GM12878 (cell line): ENCODE data around the gene ARID5B.

ENCODE experiments used
- CHD4 ChIP-seq: fragments of 200-600 bp; sonication (generic); IDR thresholded peaks from 2 replicates; pipeline ENCODE4 v1.6.1; 2016; ENCODE audit warnings: mild to moderate bottlenecking
- NFYA ChIP-seq: IDR thresholded peaks from 2 replicates; pipeline ENCODE4 v1.6.1; 2011; ENCODE audit warnings: low read depth, mild to moderate bottlenecking, low read length, improper control_type of control experiment, borderline replicate concordance
- YY1 ChIP-seq: IDR thresholded peaks from 2 replicates; pipeline ENCODE4 v1.6.1; 2011; ENCODE audit warnings: low read depth, mild to moderate bottlenecking, low read length
- ZNF274 ChIP-seq: IDR thresholded peaks from one replicate; pipeline ENCODE4 v1.8.0; 2011; ENCODE audit not compliant: insufficient read length, insufficient read depth
- TF ChIP-seq, protein P1 (sequence below): IDR thresholded peaks from 2 replicates; pipeline ENCODE4 v1.6.1; 2011; ENCODE audit warnings: low read depth, low read length, improper control_type of control experiment, borderline replicate concordance
- TF ChIP-seq, protein P2 (sequence below): fragments of 450-650 bp; conservative IDR thresholded peaks from 2 replicates; pipeline ENCODE4 v1.6.1; 2017; ENCODE audit warnings: mild to moderate bottlenecking, moderate library complexity
- TF ChIP-seq, protein P3 (sequence below): fragments of 450-650 bp; IDR thresholded peaks from 2 replicates; pipeline ENCODE4 v1.6.1; 2017; ENCODE audit warnings: mild to moderate bottlenecking
- TF ChIP-seq, protein P4 (sequence below): fragments of 450-650 bp; IDR thresholded peaks from 2 replicates; pipeline ENCODE4 v1.6.1; 2018; ENCODE audit warnings: mild to moderate bottlenecking, low read depth, moderate library complexity; ENCODE audit not compliant: partially characterized antibody
- TF ChIP-seq, protein P5 (sequence below), 3 experiments: IDR thresholded peaks in 2 of 3; conservative IDR thresholded peaks in 1 of 3; 2 replicates each; pipeline ENCODE4 v1.5.1; 2011; ENCODE audit warnings: low read depth in 3 of 3, low read length in 3 of 3, mild to moderate bottlenecking in 3 of 3, control low read depth in 2 of 3, moderate library complexity in 2 of 3, inconsistent platforms in 1 of 3, mixed read lengths in 1 of 3; ENCODE audit not compliant: control insufficient read depth in 2 of 3, insufficient read depth in 1 of 3; ENCODE audit errors: extremely low read depth in 1 of 3

DNA sequence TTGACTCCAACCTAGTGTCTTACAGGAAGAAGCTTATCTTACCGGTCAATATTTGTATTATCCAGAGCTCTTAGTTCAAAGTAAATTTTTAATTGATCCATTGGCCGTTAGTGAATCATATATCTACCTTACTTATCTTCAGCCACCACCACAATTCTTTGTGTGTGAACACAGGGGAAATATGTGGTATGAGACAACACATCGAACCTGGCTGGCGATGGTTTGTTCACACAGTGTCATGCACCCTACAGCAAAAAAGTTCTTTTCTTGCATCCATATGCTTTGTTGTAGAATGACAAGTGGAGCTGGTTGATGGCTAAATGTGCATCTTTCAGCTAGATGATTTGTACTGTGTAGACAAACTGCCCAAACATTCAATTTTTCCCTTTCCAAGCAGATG is 65.8 kb downstream of the ARID5B start:
- TF ChIP-seq, protein P1, sequence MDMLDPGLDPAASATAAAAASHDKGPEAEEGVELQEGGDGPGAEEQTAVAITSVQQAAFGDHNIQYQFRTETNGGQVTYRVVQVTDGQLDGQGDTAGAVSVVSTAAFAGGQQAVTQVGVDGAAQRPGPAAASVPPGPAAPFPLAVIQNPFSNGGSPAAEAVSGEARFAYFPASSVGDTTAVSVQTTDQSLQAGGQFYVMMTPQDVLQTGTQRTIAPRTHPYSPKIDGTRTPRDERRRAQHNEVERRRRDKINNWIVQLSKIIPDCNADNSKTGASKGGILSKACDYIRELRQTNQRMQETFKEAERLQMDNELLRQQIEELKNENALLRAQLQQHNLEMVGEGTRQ, result no peak
- TF ChIP-seq, protein P2, sequence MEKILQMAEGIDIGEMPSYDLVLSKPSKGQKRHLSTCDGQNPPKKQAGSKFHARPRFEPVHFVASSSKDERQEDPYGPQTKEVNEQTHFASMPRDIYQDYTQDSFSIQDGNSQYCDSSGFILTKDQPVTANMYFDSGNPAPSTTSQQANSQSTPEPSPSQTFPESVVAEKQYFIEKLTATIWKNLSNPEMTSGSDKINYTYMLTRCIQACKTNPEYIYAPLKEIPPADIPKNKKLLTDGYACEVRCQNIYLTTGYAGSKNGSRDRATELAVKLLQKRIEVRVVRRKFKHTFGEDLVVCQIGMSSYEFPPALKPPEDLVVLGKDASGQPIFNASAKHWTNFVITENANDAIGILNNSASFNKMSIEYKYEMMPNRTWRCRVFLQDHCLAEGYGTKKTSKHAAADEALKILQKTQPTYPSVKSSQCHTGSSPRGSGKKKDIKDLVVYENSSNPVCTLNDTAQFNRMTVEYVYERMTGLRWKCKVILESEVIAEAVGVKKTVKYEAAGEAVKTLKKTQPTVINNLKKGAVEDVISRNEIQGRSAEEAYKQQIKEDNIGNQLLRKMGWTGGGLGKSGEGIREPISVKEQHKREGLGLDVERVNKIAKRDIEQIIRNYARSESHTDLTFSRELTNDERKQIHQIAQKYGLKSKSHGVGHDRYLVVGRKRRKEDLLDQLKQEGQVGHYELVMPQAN, result no peak
- TF ChIP-seq YY1 (no peak), ZNF274 (no peak), NFYA (no peak), CHD4 (no peak)
- TF ChIP-seq, protein P3, sequence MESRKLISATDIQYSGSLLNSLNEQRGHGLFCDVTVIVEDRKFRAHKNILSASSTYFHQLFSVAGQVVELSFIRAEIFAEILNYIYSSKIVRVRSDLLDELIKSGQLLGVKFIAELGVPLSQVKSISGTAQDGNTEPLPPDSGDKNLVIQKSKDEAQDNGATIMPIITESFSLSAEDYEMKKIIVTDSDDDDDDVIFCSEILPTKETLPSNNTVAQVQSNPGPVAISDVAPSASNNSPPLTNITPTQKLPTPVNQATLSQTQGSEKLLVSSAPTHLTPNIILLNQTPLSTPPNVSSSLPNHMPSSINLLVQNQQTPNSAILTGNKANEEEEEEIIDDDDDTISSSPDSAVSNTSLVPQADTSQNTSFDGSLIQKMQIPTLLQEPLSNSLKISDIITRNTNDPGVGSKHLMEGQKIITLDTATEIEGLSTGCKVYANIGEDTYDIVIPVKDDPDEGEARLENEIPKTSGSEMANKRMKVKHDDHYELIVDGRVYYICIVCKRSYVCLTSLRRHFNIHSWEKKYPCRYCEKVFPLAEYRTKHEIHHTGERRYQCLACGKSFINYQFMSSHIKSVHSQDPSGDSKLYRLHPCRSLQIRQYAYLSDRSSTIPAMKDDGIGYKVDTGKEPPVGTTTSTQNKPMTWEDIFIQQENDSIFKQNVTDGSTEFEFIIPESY, result no peak
- TF ChIP-seq, protein P4, sequence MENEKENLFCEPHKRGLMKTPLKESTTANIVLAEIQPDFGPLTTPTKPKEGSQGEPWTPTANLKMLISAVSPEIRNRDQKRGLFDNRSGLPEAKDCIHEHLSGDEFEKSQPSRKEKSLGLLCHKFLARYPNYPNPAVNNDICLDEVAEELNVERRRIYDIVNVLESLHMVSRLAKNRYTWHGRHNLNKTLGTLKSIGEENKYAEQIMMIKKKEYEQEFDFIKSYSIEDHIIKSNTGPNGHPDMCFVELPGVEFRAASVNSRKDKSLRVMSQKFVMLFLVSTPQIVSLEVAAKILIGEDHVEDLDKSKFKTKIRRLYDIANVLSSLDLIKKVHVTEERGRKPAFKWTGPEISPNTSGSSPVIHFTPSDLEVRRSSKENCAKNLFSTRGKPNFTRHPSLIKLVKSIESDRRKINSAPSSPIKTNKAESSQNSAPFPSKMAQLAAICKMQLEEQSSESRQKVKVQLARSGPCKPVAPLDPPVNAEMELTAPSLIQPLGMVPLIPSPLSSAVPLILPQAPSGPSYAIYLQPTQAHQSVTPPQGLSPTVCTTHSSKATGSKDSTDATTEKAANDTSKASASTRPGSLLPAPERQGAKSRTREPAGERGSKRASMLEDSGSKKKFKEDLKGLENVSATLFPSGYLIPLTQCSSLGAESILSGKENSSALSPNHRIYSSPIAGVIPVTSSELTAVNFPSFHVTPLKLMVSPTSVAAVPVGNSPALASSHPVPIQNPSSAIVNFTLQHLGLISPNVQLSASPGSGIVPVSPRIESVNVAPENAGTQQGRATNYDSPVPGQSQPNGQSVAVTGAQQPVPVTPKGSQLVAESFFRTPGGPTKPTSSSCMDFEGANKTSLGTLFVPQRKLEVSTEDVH, result no peak
- TF ChIP-seq, protein P5, sequence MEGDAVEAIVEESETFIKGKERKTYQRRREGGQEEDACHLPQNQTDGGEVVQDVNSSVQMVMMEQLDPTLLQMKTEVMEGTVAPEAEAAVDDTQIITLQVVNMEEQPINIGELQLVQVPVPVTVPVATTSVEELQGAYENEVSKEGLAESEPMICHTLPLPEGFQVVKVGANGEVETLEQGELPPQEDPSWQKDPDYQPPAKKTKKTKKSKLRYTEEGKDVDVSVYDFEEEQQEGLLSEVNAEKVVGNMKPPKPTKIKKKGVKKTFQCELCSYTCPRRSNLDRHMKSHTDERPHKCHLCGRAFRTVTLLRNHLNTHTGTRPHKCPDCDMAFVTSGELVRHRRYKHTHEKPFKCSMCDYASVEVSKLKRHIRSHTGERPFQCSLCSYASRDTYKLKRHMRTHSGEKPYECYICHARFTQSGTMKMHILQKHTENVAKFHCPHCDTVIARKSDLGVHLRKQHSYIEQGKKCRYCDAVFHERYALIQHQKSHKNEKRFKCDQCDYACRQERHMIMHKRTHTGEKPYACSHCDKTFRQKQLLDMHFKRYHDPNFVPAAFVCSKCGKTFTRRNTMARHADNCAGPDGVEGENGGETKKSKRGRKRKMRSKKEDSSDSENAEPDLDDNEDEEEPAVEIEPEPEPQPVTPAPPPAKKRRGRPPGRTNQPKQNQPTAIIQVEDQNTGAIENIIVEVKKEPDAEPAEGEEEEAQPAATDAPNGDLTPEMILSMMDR (IDR thresholded peaks at IDR 0.05 in 2 of 3, conservative IDR thresholded peaks at IDR 0.05 in 1 of 3; ENCODE audit: control insufficient read depth in 2 of 3, extremely low read depth in 1 of 3, insufficient read depth in 1 of 3, low read depth in 3 of 3, low read length in 3 of 3), result no peak
